ENCODE measurements around the gene L3MBTL2. TPM values are rescaled to one million over a fixed set of nuclear protein-coding genes. Genes with fewer than 3 reads are reported as not detected.

Gene L3MBTL2
- total and polyA plus RNA-seq, 9 of the 15 experiments (the other 6 are each of a cell fraction or from before 2014, with no cell fraction given), result 10.3 to 23.1 (median 18.6) TPM

DNA sequence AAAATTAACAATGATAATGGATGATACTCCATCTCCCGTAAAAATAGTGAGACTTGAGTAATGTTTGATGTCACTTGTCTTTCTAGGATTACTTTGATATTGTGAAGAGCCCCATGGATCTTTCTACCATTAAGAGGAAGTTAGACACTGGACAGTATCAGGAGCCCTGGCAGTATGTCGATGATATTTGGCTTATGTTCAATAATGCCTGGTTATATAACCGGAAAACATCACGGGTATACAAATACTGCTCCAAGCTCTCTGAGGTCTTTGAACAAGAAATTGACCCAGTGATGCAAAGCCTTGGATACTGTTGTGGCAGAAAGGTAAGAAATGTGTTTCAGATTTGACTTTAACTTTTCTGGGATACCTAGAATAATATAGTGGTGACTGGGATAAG, 48.0 kb upstream of the L3MBTL2 start:
- no peaks in the 10 kb centered on the region for H3K27me3 ChIP-seq (ENCODE audit: control insufficient read depth in 2 of 2, insufficient read depth in 2 of 2, low read length in 2 of 2)
- no peaks in the 10 kb centered on the region for H3K9me1 ChIP-seq (ENCODE audit: control insufficient read depth, insufficient read depth, low read length)
- peaks cover 96% of the 10 kb centered on the region for H3K36me3 ChIP-seq (ENCODE audit: control insufficient read depth, insufficient read depth, low read length)
- in situ Hi-C loops (cut with MboI) (no loop called here), intact Hi-C loops (cut with micrococcal nuclease) (no loop called here)
- H3K9me3 ChIP-seq (replicated peaks; ENCODE audit: control insufficient read depth, insufficient read depth, low read depth, low read length), result no peaks in the 10 kb centered on the region
- DNase-seq (ENCODE audit: extremely low read depth in 1 of 4, low spot score in 3 of 4) (no peak), FAIRE-seq (no peak), ATAC-seq (no peak)
- H3K79me2 ChIP-seq (ENCODE audit: control insufficient read depth, insufficient read depth, low read length), result no peaks in the 10 kb centered on the region
- no TSS peak for BruUV-seq (replicated peaks)
- H3K4me2 ChIP-seq (ENCODE audit: insufficient read depth, low read length), result no peak overlapping the region
- H3K27ac ChIP-seq (ENCODE audit: extremely low read depth, low read depth, low read length), result no peak overlapping the region
- H3K4me3 ChIP-seq, result no peak overlapping the region
- TF ChIP-seq, protein P1, sequence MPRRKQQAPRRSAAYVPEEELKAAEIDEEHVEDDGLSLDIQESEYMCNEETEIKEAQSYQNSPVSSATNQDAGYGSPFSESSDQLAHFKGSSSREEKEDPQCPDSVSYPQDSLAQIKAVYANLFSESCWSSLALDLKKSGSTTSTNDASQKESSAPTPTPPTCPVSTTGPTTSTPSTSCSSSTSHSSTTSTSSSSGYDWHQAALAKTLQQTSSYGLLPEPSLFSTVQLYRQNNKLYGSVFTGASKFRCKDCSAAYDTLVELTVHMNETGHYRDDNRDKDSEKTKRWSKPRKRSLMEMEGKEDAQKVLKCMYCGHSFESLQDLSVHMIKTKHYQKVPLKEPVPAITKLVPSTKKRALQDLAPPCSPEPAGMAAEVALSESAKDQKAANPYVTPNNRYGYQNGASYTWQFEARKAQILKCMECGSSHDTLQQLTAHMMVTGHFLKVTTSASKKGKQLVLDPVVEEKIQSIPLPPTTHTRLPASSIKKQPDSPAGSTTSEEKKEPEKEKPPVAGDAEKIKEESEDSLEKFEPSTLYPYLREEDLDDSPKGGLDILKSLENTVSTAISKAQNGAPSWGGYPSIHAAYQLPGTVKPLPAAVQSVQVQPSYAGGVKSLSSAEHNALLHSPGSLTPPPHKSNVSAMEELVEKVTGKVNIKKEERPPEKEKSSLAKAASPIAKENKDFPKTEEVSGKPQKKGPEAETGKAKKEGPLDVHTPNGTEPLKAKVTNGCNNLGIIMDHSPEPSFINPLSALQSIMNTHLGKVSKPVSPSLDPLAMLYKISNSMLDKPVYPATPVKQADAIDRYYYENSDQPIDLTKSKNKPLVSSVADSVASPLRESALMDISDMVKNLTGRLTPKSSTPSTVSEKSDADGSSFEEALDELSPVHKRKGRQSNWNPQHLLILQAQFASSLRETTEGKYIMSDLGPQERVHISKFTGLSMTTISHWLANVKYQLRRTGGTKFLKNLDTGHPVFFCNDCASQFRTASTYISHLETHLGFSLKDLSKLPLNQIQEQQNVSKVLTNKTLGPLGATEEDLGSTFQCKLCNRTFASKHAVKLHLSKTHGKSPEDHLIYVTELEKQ (CRISPR knock-in tag; IDR thresholded peaks at IDR 0.05), result no peak
- TF ChIP-seq DIDO1 (tag; IDR thresholded peaks at IDR 0.05; ENCODE audit: low read depth) (no peak), SIX5 (IDR thresholded peaks at IDR 0.05; ENCODE audit: borderline replicate concordance in 1 of 2, insufficient read depth in 1 of 2, low read depth in 1 of 2, low read length in 2 of 2) (no peak), BCOR (IDR thresholded peaks at IDR 0.05) (no peak), BRD4 (IDR thresholded peaks at IDR 0.05) (no peak), NEUROD1 (IDR thresholded peaks at IDR 0.05; ENCODE audit: borderline replicate concordance, low read depth, low read length, partially characterized antibody) (no peak), SMAD2 (IDR thresholded peaks at IDR 0.05; ENCODE audit: low read depth, low read length) (no peak), HDAC6 (IDR thresholded peaks at IDR 0.05; ENCODE audit: low read depth, low read length) (no peak)
- TF ChIP-seq, protein P2, sequence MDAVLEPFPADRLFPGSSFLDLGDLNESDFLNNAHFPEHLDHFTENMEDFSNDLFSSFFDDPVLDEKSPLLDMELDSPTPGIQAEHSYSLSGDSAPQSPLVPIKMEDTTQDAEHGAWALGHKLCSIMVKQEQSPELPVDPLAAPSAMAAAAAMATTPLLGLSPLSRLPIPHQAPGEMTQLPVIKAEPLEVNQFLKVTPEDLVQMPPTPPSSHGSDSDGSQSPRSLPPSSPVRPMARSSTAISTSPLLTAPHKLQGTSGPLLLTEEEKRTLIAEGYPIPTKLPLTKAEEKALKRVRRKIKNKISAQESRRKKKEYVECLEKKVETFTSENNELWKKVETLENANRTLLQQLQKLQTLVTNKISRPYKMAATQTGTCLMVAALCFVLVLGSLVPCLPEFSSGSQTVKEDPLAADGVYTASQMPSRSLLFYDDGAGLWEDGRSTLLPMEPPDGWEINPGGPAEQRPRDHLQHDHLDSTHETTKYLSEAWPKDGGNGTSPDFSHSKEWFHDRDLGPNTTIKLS (IDR thresholded peaks at IDR 0.05; ENCODE audit: borderline replicate concordance, low read depth), result no peak
- TF ChIP-seq, protein P3, sequence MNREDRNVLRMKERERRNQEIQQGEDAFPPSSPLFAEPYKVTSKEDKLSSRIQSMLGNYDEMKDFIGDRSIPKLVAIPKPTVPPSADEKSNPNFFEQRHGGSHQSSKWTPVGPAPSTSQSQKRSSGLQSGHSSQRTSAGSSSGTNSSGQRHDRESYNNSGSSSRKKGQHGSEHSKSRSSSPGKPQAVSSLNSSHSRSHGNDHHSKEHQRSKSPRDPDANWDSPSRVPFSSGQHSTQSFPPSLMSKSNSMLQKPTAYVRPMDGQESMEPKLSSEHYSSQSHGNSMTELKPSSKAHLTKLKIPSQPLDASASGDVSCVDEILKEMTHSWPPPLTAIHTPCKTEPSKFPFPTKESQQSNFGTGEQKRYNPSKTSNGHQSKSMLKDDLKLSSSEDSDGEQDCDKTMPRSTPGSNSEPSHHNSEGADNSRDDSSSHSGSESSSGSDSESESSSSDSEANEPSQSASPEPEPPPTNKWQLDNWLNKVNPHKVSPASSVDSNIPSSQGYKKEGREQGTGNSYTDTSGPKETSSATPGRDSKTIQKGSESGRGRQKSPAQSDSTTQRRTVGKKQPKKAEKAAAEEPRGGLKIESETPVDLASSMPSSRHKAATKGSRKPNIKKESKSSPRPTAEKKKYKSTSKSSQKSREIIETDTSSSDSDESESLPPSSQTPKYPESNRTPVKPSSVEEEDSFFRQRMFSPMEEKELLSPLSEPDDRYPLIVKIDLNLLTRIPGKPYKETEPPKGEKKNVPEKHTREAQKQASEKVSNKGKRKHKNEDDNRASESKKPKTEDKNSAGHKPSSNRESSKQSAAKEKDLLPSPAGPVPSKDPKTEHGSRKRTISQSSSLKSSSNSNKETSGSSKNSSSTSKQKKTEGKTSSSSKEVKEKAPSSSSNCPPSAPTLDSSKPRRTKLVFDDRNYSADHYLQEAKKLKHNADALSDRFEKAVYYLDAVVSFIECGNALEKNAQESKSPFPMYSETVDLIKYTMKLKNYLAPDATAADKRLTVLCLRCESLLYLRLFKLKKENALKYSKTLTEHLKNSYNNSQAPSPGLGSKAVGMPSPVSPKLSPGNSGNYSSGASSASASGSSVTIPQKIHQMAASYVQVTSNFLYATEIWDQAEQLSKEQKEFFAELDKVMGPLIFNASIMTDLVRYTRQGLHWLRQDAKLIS (CRISPR knock-in tag; IDR thresholded peaks at IDR 0.05), result no peak
- TF ChIP-seq, protein P4, sequence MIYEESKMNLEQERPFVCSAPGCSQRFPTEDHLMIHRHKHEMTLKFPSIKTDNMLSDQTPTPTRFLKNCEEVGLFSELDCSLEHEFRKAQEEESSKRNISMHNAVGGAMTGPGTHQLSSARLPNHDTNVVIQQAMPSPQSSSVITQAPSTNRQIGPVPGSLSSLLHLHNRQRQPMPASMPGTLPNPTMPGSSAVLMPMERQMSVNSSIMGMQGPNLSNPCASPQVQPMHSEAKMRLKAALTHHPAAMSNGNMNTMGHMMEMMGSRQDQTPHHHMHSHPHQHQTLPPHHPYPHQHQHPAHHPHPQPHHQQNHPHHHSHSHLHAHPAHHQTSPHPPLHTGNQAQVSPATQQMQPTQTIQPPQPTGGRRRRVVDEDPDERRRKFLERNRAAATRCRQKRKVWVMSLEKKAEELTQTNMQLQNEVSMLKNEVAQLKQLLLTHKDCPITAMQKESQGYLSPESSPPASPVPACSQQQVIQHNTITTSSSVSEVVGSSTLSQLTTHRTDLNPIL (CRISPR knock-in tag; IDR thresholded peaks at IDR 0.05), result no peak
- no peaks in the 10 kb centered on the region for H4K20me1 ChIP-seq (replicated peaks; ENCODE audit: control insufficient read depth, insufficient read depth, low read length)
- H2AFZ ChIP-seq (ENCODE audit: low read depth, low read length), result no peak overlapping the region
- no peaks in the 10 kb centered on the region for H3K4me1 ChIP-seq (replicated peaks in 1 of 2; ENCODE audit: control insufficient read depth in 2 of 2, insufficient read depth in 2 of 2, low read length in 2 of 2)
- ChIA-PET POLR2A (interaction anchor here (1.4 kb wide), 1 partner anchor 25 kb away, joined by 3 read pairs; no protein-coding TSS in a partner anchor), CTCF (ENCODE audit: low intra/inter-chr PET ratio) (no interaction called here)
- H3K9ac ChIP-seq (ENCODE audit: insufficient read depth in 1 of 2, low read depth in 2 of 2, low read length in 2 of 2), result no peak overlapping the region
- WGBS (ENCODE audit: insufficient coverage, low coverage, missing lambda C conversion rate), result 94% methylated on average over 4 of the region's 4 CpGs

All from K562 (cell line).